Measurements from ENCODE around the gene ASB1.
A peak's percentile ranks its signal among the peaks of the same experiment; 100 is the strongest.

The ASB1 gene, protein sequence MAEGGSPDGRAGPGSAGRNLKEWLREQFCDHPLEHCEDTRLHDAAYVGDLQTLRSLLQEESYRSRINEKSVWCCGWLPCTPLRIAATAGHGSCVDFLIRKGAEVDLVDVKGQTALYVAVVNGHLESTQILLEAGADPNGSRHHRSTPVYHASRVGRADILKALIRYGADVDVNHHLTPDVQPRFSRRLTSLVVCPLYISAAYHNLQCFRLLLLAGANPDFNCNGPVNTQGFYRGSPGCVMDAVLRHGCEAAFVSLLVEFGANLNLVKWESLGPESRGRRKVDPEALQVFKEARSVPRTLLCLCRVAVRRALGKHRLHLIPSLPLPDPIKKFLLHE

DNA sequence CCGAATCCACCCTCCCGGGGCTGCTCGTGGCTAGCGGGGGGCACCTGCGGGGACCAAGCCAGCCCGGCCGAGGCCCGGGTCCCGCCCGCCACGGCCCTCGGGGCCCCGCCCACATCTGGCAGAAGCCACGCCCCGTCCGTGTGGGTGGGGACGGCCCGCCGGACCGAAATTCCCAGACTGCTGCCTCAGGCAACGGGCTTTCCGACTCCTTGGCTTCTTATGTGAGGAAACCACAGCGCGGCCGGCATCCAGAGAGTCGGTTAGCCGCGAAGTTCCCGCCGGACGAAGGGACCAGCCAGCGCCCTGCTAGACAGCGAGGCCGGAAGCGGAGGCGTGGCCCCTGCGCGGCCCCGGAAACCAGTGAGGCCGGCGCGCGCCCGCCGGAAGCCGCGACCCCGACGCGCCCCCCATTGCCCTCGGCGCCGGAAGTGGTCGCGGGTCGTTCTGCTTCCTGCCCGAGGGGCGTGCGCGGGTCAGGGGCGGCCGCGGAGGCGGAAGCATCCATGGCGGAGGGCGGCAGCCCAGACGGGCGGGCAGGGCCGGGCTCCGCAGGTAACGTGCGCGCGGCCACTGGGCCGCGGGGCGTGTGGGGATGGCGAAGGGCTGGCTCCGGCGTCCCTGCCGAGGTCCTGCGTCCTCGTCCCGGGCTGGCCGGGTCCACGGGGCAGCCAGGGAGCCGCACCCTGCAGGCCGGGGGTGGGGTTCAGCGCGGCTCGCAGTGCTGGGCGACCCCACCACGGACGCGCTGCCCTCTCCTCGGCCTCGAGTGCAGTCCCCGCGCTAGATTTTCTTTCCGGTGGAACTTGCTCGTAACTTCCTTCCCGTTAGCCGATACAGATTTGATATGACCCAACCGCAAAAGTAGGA, at the start of gene ASB1:
ASB1 (plus strand) TSS at position 360 of the 867 bp plus-strand sequence; CDS start at position 504, 144 bp downstream.
- peak; percentile 52 for DNase-seq (ENCODE audit: extremely low read depth, low read depth)
- TF ChIP-seq, protein P1, sequence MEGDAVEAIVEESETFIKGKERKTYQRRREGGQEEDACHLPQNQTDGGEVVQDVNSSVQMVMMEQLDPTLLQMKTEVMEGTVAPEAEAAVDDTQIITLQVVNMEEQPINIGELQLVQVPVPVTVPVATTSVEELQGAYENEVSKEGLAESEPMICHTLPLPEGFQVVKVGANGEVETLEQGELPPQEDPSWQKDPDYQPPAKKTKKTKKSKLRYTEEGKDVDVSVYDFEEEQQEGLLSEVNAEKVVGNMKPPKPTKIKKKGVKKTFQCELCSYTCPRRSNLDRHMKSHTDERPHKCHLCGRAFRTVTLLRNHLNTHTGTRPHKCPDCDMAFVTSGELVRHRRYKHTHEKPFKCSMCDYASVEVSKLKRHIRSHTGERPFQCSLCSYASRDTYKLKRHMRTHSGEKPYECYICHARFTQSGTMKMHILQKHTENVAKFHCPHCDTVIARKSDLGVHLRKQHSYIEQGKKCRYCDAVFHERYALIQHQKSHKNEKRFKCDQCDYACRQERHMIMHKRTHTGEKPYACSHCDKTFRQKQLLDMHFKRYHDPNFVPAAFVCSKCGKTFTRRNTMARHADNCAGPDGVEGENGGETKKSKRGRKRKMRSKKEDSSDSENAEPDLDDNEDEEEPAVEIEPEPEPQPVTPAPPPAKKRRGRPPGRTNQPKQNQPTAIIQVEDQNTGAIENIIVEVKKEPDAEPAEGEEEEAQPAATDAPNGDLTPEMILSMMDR (IDR thresholded peaks at IDR 0.05; ENCODE audit: low read depth, low read length) = no peak

DNA sequence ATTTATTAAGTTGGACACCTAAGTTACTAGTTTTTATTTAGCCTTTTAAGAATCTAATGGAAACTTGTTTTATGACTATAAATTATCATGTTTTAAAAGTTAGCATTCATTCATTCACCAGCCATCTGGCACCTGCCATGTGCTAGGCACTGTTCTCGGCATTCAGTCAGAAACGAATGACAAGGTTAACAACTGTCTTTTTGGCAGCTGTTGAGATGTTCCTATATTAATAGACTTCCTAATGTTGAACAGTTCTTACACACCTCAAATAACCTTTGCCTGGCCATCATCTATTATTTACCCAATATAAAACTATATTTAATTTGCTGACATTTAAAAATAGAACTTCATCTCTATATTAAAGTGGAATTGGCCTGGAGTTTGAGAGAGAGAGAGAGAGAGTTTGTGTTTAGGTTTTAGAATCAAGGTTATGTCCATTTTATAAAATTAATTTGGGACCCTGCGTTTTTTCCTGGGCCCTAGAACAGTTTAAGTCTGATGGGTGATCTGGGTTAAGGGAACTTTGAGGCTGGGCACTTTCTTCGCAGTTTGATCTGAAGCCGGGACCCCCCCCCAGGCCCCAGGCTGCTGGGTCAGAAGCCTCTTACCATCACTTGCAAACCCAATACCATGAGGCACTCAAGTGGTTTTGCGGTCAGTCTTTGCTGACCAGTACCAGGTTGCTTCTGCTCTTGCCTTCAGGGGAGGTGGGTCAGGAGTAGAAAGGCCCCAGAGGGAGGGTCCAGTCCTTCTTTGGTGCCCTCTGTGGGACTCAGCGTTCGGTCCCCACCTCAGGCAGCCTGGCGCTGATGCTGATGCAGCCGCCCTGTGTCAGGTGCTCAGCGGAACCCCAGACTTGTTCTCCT, 48.3 kb upstream of the ASB1 start:
- TF ChIP-seq, protein P1 (IDR thresholded peaks at IDR 0.05; ENCODE audit: low read depth, low read length) = no peak
- DNase-seq (ENCODE audit: extremely low read depth, low read depth) = no peak

DNA sequence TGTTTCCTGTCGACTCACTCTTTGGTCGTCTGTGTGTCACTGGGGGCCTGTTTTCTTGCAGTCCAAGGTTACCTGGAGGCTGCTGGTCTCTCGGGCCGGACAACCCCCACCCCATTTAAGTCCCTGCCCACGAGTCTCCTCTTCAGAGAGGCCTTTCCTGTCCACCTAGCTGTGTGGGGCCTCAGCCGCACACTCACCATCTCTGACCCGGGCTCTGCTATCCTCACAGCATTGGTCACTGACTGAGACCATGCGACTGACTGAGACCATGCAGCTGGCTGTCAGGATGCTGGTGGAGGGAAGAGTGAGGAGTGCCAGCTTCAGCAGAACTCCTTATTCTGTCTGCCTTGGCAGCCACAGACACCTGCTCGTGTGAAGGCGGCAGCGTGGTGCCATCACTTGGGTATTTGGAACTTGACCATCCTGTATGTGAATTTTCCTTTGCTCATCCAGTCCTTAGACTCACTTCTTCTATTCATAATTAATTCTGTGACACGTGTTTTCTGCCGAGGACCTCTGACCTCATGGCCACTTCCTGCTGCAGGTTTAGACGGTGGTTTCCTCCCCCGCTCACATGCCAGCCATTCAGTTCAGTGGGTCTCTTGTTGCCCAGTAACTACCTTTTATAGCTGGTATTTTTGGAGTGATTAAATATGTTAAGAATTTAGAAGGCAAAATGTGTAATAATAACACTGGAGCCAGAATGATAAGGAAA, 47.5 kb upstream of the ASB1 start:
- TF ChIP-seq, protein P1 (IDR thresholded peaks at IDR 0.05; ENCODE audit: low read depth, low read length) = no peak
- DNase-seq (ENCODE audit: extremely low read depth, low read depth) = no peak

DNA sequence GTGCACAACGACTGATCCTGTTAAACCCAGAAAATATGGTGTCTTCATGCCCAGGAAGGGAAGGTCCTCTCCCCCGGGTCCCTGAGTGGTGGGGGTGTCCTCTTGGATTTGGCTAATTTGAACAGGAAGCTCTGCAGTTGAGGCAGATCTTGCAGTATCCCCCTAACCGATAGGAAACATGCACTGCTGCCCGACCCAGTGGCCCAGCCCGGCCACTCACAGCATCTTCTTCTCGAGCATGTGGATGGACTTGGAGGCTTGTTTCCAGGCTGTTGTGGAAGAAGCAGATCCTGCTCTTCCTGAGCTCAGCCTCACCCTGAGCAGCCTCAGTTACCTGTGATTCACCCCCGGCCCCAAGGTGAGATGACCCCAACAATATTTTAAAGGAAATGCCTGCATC, 46.4 kb upstream of the ASB1 start:
- no peak for DNase-seq (ENCODE audit: extremely low read depth, low read depth)
- TF ChIP-seq, protein P1 (IDR thresholded peaks at IDR 0.05; ENCODE audit: low read depth, low read length) = no peak

- TF ChIP-seq, protein P1 (IDR thresholded peaks at IDR 0.05; ENCODE audit: low read depth, low read length) = no peak
- no peak for DNase-seq (ENCODE audit: extremely low read depth, low read depth)
Measured at GRCh38 chr2:238380785-238381184, 45.9 kb upstream of the ASB1 start.

- TF ChIP-seq, protein P1 (IDR thresholded peaks at IDR 0.05; ENCODE audit: low read depth, low read length) = no peak
Measured at GRCh38 chr2:238381341-238382115, 45.2 kb upstream of the ASB1 start.

More at GRCh38 chr2:238381341-238382115, 45.2 kb upstream of the ASB1 start:
- DNase-seq (ENCODE audit: extremely low read depth, low read depth) = no peak
